Body of pancreas (tissue), 4 donors: ENCODE measurements around the gene ATP1B2.

Source experiments
- POLR2A ChIP-seq, 3 donors: fragments of 450-650 bp; IDR thresholded peaks; one replicate each; pipeline ENCODE4 v1.6.1; 2016; ENCODE audit warnings: antibody characterized with exemption in 3 of 3, mild to moderate bottlenecking in 2 of 3
- TF ChIP-seq, protein P1 (sequence below), 7 experiments: fragments of 450-650 bp in 4 of 7; fragments of 200-600 bp in 3 of 7; sonication (generic) in 3 of 7; IDR thresholded peaks; one replicate each; pipeline ENCODE4 v1.5.1; 2016 to 2019; ENCODE audit warnings: antibody characterized with exemption in 7 of 7

DNA sequence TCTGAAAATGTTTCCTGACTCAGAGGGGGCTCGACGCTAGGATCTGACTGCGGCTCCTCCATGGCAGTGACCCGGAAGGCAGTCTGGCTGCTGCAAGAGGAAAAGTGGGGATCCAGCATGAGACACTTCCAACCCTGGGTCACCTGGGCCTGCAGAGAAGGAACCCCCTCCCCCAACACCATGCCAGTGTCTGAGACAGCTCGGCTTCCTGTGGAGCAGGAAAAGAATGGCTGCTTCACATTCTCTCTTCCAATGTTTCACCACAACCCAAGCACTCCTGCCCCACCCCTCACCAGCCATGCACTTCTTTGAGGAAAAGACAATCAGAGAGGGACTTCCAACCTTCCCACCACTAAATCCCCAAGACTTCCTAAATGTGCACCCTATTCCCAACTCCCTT, 25.8 kb downstream of the ATP1B2 start:
- TF ChIP-seq, protein P1, sequence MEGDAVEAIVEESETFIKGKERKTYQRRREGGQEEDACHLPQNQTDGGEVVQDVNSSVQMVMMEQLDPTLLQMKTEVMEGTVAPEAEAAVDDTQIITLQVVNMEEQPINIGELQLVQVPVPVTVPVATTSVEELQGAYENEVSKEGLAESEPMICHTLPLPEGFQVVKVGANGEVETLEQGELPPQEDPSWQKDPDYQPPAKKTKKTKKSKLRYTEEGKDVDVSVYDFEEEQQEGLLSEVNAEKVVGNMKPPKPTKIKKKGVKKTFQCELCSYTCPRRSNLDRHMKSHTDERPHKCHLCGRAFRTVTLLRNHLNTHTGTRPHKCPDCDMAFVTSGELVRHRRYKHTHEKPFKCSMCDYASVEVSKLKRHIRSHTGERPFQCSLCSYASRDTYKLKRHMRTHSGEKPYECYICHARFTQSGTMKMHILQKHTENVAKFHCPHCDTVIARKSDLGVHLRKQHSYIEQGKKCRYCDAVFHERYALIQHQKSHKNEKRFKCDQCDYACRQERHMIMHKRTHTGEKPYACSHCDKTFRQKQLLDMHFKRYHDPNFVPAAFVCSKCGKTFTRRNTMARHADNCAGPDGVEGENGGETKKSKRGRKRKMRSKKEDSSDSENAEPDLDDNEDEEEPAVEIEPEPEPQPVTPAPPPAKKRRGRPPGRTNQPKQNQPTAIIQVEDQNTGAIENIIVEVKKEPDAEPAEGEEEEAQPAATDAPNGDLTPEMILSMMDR (IDR thresholded peaks at IDR 0.05): no peak
- no peak for TF ChIP-seq POLR2A (IDR thresholded peaks at IDR 0.05)
